Measurements from ENCODE around the gene CASK.

- no peak for TF ChIP-seq POLR2A (IDR thresholded peaks at IDR 0.05)
- TF ChIP-seq CTCF (IDR thresholded peaks at IDR 0.05) = no peak
Observed at GRCh38 chrX:41971346-41971745, 48.0 kb upstream of the CASK start.

All from Peyer's patch (tissue), 4 donors.